ENCODE data around the gene NUDT9. TPM values are rescaled to one million over a fixed set of nuclear protein-coding genes. Genes with fewer than 3 reads are reported as not detected.

Gene NUDT9
- total and polyA plus RNA-seq, 2 donors (not counting 1 experiment from before 2014, with no cell fraction given): 18.8 to 29.2 TPM

- H3K4me3 ChIP-seq (replicated peaks in 1 of 4; ENCODE audit: control extremely low read depth in 1 of 4, insufficient read depth in 1 of 4, low read depth in 3 of 4, low read length in 4 of 4): no peak overlapping the region
- no peak overlapping the region for H3K27ac ChIP-seq (ENCODE audit: insufficient read depth, low read length)
- no peak overlapping the region for H2AFZ ChIP-seq (ENCODE audit: low read length)
- H3K9ac ChIP-seq (ENCODE audit: insufficient read depth, low read length): no peak overlapping the region
- H3K4me1 ChIP-seq (ENCODE audit: control insufficient read depth, extremely low read depth, insufficient read depth, low read length): peaks cover 5% of the 10 kb centered on the region
- H3K79me2 ChIP-seq (ENCODE audit: control insufficient read depth, insufficient read depth, low read length): peaks cover 29% of the 10 kb centered on the region
- H4K20me1 ChIP-seq (ENCODE audit: control insufficient read depth, extremely low read depth, insufficient read depth, low read length): no peaks in the 10 kb centered on the region
- H3K36me3 ChIP-seq (ENCODE audit: control insufficient read depth, insufficient read depth, low read length): no peaks in the 10 kb centered on the region
- TF ChIP-seq CTCF (conservative IDR thresholded peaks at IDR 0.05 in 1 of 2, IDR thresholded peaks at IDR 0.05 in 1 of 2; ENCODE audit: low read depth in 1 of 2, low read length in 2 of 2) (no peak), EZH2 (IDR thresholded peaks at IDR 0.05; ENCODE audit: low read length, missing control alignments) (no peak)
- no peaks in the 10 kb centered on the region for H3K9me3 ChIP-seq (ENCODE audit: control insufficient read depth, insufficient read depth, low read depth, low read length)
- no peak for DNase-seq (ENCODE audit: low read depth in 2 of 2)
- H3K4me2 ChIP-seq (ENCODE audit: extremely low read depth, insufficient read depth, low read length): no peak overlapping the region
- H3K27me3 ChIP-seq (ENCODE audit: control insufficient read depth, insufficient read depth, low read length): no peaks in the 10 kb centered on the region
Measured at GRCh38 chr4:87425711-87426110, 3.3 kb downstream of the NUDT9 start.

- H4K20me1 ChIP-seq (ENCODE audit: control insufficient read depth, extremely low read depth, insufficient read depth, low read length): no peaks in the 10 kb centered on the region
- DNase-seq (ENCODE audit: low read depth in 2 of 2): no peak
- H3K36me3 ChIP-seq (ENCODE audit: control insufficient read depth, insufficient read depth, low read length): no peaks in the 10 kb centered on the region
- H3K27ac ChIP-seq (ENCODE audit: insufficient read depth, low read length): no peak overlapping the region
- H3K27me3 ChIP-seq (ENCODE audit: control insufficient read depth, insufficient read depth, low read length): no peaks in the 10 kb centered on the region
- H3K9ac ChIP-seq (ENCODE audit: insufficient read depth, low read length): no peak overlapping the region
- TF ChIP-seq EZH2 (IDR thresholded peaks at IDR 0.05; ENCODE audit: low read length, missing control alignments) (no peak), CTCF (conservative IDR thresholded peaks at IDR 0.05 in 1 of 2, IDR thresholded peaks at IDR 0.05 in 1 of 2; ENCODE audit: low read depth in 1 of 2, low read length in 2 of 2) (no peak)
- H3K9me3 ChIP-seq (ENCODE audit: control insufficient read depth, insufficient read depth, low read depth, low read length): no peaks in the 10 kb centered on the region
- H3K79me2 ChIP-seq (ENCODE audit: control insufficient read depth, insufficient read depth, low read length): peaks cover 34% of the 10 kb centered on the region
- H3K4me3 ChIP-seq (replicated peaks in 1 of 4; ENCODE audit: control extremely low read depth in 1 of 4, insufficient read depth in 1 of 4, low read depth in 3 of 4, low read length in 4 of 4): no peak overlapping the region
- H3K4me2 ChIP-seq (ENCODE audit: extremely low read depth, insufficient read depth, low read length): no peak overlapping the region
- H2AFZ ChIP-seq (ENCODE audit: low read length): no peak overlapping the region
- peaks cover 5% of the 10 kb centered on the region for H3K4me1 ChIP-seq (ENCODE audit: control insufficient read depth, extremely low read depth, insufficient read depth, low read length)
Measured at GRCh38 chr4:87426865-87427517, 4.6 kb downstream of the NUDT9 start.

- no peaks in the 10 kb centered on the region for H3K27me3 ChIP-seq (ENCODE audit: control insufficient read depth, insufficient read depth, low read length)
Measured at GRCh38 chr4:87427518-87427868, 5.1 kb downstream of the NUDT9 start.

More at GRCh38 chr4:87427518-87427868, 5.1 kb downstream of the NUDT9 start:
- Histone ChIP-seq H3K4me2 (ENCODE audit: extremely low read depth, insufficient read depth, low read length) (no peak overlapping the region), H3K27ac (ENCODE audit: insufficient read depth, low read length) (no peak overlapping the region), H3K79me2 (ENCODE audit: control insufficient read depth, insufficient read depth, low read length) (peaks cover 34% of the 10 kb centered on the region), H3K4me1 (ENCODE audit: control insufficient read depth, extremely low read depth, insufficient read depth, low read length) (peaks cover 5% of the 10 kb centered on the region), H3K9me3 (ENCODE audit: control insufficient read depth, insufficient read depth, low read depth, low read length) (no peaks in the 10 kb centered on the region), H3K9ac (ENCODE audit: insufficient read depth, low read length) (no peak overlapping the region), H3K36me3 (ENCODE audit: control insufficient read depth, insufficient read depth, low read length) (no peaks in the 10 kb centered on the region), H3K4me3 (replicated peaks in 1 of 4; ENCODE audit: control extremely low read depth in 1 of 4, insufficient read depth in 1 of 4, low read depth in 3 of 4, low read length in 4 of 4) (no peak overlapping the region), H4K20me1 (ENCODE audit: control insufficient read depth, extremely low read depth, insufficient read depth, low read length) (no peaks in the 10 kb centered on the region), H2AFZ (ENCODE audit: low read length) (no peak overlapping the region)
- TF ChIP-seq CTCF (conservative IDR thresholded peaks at IDR 0.05 in 1 of 2, IDR thresholded peaks at IDR 0.05 in 1 of 2; ENCODE audit: low read depth in 1 of 2, low read length in 2 of 2) (no peak), EZH2 (IDR thresholded peaks at IDR 0.05; ENCODE audit: low read length, missing control alignments) (no peak)
- DNase-seq (ENCODE audit: low read depth in 2 of 2): no peak

Measured in fibroblast of lung (primary cell).